ENCODE results near the gene PLCB2.

PLCB2 gene

DNA sequence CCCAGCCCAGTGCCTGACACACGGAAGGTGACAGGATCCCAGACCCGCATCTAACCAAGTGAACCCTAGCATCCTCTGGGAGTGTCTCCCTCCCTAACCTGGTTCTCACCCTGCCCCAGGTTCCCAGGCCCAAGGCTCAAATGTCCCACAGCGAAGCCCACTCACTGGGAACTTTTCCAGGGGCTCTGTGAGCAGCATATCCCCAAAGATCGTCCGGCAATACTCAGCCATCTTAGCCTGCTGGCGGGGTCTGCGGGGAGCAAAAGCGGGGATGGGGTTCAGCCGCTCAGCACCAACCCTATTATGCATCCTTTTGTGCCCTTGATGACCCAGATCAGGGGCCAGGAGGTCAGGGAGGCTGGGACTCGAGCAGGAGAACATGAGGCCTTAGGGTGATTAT, 10.4 kb downstream of the PLCB2 start:
- Histone ChIP-seq H3K9me3 (ENCODE audit: control insufficient read depth in 1 of 2, low read length in 2 of 2) (peaks cover 0 to 9% of the 10 kb centered on the region in 2 donors), H3K4me1 (ENCODE audit: control insufficient read depth in 1 of 2, insufficient read depth in 2 of 2, low read length in 2 of 2) (peaks cover 0 to 13% of the 10 kb centered on the region in 2 donors), H3K27me3 (ENCODE audit: low read depth, low read length) (no peaks in the 10 kb centered on the region), H3K27ac (ENCODE audit: low read length) (no peak overlapping the region), H3K4me3 (ENCODE audit: low read depth in 1 of 2, low read length in 2 of 2) (no peak overlapping the region), H3K36me3 (ENCODE audit: control insufficient read depth in 1 of 2, insufficient read depth in 2 of 2, low read length in 2 of 2) (no peaks in the 10 kb centered on the region)

DNA sequence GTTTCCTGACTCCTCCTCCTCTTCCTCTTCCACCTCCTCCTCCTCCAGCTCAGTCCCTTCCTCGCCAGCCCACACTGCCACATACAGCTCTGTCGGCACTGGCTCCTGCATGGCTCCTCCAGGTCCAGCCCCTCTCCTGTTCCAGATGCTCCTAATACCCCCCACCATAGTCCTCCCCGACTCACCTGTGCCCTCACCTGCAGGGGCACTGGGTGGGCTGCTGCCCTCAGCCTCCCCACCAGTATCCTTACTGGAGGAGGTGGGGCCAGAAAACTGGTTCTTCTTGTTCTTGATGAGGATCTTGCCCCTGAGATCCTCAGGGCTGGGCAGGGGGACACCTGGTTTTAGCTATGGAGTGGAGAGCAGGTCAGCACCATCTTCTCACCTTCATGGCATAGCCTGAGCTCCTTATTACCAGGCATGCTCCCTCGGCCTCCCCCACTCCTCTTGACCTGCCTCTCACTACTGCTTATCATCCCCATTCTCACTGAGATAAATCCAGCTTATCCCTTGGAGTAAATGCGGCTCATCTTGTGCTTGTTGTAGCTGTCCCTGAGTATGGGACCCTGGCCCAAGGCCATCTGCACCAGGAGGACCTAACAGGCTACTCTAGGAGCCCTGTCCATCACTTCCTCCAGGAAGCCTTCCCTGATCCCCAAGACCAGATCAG, 11.0 kb downstream of the PLCB2 start:
- Histone ChIP-seq H3K27me3 (ENCODE audit: low read depth, low read length) (peaks cover 3% of the 10 kb centered on the region), H3K36me3 (ENCODE audit: control insufficient read depth in 1 of 2, insufficient read depth in 2 of 2, low read length in 2 of 2) (no peaks in the 10 kb centered on the region), H3K4me1 (ENCODE audit: control insufficient read depth in 1 of 2, insufficient read depth in 2 of 2, low read length in 2 of 2) (peaks cover 0 to 10% of the 10 kb centered on the region in 2 donors), H3K4me3 (ENCODE audit: low read depth in 1 of 2, low read length in 2 of 2) (no peak overlapping the region), H3K9me3 (ENCODE audit: control insufficient read depth in 1 of 2, low read length in 2 of 2) (peaks cover 0 to 9% of the 10 kb centered on the region in 2 donors), H3K27ac (ENCODE audit: low read length) (no peak overlapping the region)

DNA sequence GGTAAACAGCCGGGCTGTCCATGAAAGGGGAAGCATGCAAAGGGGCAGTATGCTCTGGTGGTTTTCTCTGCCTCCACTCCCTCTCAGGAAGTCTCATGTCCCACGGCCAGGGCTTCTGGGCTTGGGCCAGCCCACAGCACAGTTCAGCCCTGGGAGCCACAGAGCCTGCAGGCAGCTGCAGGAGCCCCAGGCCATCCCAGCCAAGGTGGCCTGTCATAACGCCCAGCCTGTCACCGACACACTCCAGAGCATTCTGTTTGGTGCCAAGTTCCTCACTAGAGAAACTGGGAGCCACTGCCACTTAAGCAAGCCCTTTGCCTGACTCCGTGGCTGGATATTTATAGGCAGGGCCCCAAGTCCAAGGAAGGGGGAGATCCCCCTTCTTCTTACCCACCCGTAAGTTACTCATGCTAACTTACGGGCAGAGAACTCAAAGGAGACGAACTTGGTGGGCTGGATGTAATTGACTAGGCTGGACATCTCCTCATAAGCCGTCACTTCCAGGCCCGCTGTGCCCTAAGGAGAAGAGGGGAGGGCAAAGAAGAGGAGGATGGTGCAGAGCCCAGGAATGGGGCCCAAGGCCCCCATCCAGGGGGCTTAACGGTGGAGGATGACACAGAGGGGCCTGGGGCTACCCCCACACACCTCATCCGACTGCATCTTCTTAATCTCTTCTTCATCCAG, 11.7 kb downstream of the PLCB2 start:
- Histone ChIP-seq H3K27ac (ENCODE audit: low read length) (no peak overlapping the region), H3K4me3 (ENCODE audit: low read depth in 1 of 2, low read length in 2 of 2) (no peak overlapping the region), H3K4me1 (ENCODE audit: control insufficient read depth in 1 of 2, insufficient read depth in 2 of 2, low read length in 2 of 2) (peaks cover 0 to 16% of the 10 kb centered on the region in 2 donors), H3K9me3 (ENCODE audit: control insufficient read depth in 1 of 2, low read length in 2 of 2) (peaks cover 0 to 9% of the 10 kb centered on the region in 2 donors), H3K27me3 (ENCODE audit: low read depth, low read length) (peaks cover 3% of the 10 kb centered on the region), H3K36me3 (ENCODE audit: control insufficient read depth in 1 of 2, insufficient read depth in 2 of 2, low read length in 2 of 2) (no peaks in the 10 kb centered on the region)

DNA sequence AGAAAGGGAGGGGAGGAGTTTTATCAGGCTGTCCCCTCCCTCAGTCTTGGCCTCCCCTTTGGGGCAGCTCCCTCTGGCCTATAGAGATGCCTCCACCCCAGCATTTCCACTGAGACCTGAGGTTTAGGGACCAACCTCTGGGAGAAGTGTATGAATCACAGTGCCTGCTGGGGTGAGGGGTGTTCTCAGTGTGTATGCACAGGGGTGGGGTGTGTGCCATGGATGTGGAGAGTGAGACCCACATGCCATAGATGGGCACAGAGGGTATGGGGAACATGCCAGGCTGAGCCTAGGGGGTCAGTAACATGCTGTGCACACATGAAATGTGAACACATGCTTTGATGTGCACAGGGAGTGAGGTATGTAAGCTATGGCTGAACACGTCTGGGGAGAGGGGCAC, 12.4 kb downstream of the PLCB2 start:
- peaks cover 3% of the 10 kb centered on the region for H3K27me3 ChIP-seq (ENCODE audit: low read depth, low read length)
- H3K36me3 ChIP-seq (ENCODE audit: control insufficient read depth in 1 of 2, insufficient read depth in 2 of 2, low read length in 2 of 2), result no peaks in the 10 kb centered on the region
- peaks cover 0 to 22% of the 10 kb centered on the region in 2 donors for H3K4me1 ChIP-seq (ENCODE audit: control insufficient read depth in 1 of 2, insufficient read depth in 2 of 2, low read length in 2 of 2)
- no peak overlapping the region for H3K4me3 ChIP-seq (ENCODE audit: low read depth in 1 of 2, low read length in 2 of 2)
- no peak overlapping the region for H3K27ac ChIP-seq (ENCODE audit: low read length)
- H3K9me3 ChIP-seq (ENCODE audit: control insufficient read depth in 1 of 2, low read length in 2 of 2), result peaks cover 0 to 2% of the 10 kb centered on the region in 2 donors

DNA sequence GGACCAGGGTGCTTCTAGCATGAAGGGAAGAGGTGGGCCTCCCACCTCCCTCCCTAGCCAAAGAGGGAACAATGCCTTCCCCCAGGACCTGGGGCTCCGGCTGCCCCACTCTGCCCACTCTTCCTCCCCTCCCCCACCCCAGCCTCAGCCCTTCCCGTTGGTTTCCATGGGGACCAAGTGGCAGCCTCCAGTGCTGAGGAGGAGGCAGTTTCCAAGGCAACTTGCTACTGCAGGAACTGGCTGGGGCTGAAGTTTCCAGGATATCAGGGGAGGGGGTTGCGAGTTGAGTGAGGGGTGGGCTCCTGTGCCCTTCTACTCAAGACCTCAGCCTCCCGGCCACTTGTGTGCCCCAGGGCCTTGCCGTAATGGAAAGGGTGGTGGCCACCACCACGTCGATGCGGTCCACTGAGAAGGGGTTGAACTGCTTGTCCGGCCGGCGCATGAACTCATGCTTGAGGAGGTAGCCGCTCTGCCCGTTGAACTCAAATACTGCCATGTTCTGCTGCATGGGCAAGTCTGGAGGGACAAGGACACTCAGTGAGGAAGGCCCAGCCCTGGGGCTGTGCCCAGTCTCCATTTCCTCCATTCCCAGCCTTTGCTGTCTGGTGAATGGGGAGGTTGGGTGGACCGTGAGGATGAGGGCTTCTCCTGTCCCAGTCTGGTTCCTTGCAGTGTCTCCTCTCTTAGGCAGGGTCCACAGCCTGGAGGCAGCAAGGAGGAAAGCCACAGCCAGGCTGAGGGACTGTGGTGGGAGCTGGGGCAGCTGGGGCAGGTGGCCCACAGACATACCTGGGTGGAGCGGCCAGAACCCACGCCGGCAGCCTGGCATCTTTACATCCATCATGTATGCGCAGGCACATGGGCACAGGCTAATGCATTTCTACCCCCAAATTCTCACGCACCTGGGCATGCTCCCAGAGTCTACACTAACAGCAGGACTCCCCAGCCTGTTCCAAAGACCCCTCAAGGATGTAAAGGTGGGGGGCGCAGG, 13.5 kb downstream of the PLCB2 start:
- Histone ChIP-seq H3K27me3 (ENCODE audit: low read depth, low read length) (peaks cover 3% of the 10 kb centered on the region), H3K4me3 (ENCODE audit: low read depth in 1 of 2, low read length in 2 of 2) (no peak overlapping the region), H3K27ac (ENCODE audit: low read length) (no peak overlapping the region), H3K36me3 (ENCODE audit: control insufficient read depth in 1 of 2, insufficient read depth in 2 of 2, low read length in 2 of 2) (no peaks in the 10 kb centered on the region), H3K9me3 (ENCODE audit: control insufficient read depth in 1 of 2, low read length in 2 of 2) (no peaks in the 10 kb centered on the region), H3K4me1 (ENCODE audit: control insufficient read depth in 1 of 2, insufficient read depth in 2 of 2, low read length in 2 of 2) (peaks cover 0 to 22% of the 10 kb centered on the region in 2 donors)

DNA sequence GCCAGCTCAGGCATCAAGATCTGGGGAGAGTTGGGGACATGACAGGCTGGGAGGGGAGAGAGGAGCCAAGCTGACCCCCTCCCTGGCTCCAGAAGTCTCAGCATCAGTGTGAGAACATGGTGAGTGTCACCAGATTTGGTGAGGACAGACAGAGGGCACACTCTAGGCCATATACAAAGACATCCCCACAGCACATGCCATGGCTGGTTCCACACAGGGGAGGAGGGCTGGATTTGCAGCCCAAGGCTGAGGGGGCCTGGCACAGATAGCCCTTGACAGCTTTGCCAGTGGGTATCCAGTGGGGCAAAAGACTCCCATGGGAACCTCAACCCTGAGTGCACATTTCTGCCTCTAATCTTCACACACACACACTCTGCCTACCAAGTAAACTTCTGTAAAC, 14.7 kb downstream of the PLCB2 start:
- Histone ChIP-seq H3K4me3 (ENCODE audit: low read depth in 1 of 2, low read length in 2 of 2) (no peak overlapping the region), H3K9me3 (ENCODE audit: control insufficient read depth in 1 of 2, low read length in 2 of 2) (no peaks in the 10 kb centered on the region), H3K27ac (ENCODE audit: low read length) (no peak overlapping the region), H3K27me3 (ENCODE audit: low read depth, low read length) (peaks cover 3% of the 10 kb centered on the region), H3K36me3 (ENCODE audit: control insufficient read depth in 1 of 2, insufficient read depth in 2 of 2, low read length in 2 of 2) (no peaks in the 10 kb centered on the region), H3K4me1 (ENCODE audit: control insufficient read depth in 1 of 2, insufficient read depth in 2 of 2, low read length in 2 of 2) (peaks cover 0 to 22% of the 10 kb centered on the region in 2 donors)

DNA sequence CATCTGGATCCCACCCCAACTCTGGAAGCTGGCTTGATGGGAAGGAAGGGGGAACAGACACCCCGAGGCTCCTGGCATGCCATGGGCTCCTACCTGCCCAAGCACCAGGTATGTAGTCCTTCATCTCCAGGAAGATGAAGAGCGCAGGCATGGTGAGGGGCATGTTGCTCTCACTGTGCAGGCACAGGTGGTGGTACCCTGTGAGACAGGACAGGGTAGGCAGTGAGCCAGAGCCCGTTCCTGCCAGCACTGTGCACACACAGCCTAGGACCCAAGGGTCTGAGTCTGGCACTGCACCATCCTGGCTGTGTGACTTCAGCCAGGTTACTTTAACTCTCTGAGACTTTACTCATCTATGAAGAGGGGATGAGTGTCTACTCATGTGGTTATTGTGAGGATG, 15.5 kb downstream of the PLCB2 start:
- Histone ChIP-seq H3K27ac (ENCODE audit: low read length) (no peak overlapping the region), H3K9me3 (ENCODE audit: control insufficient read depth in 1 of 2, low read length in 2 of 2) (no peaks in the 10 kb centered on the region), H3K36me3 (ENCODE audit: control insufficient read depth in 1 of 2, insufficient read depth in 2 of 2, low read length in 2 of 2) (no peaks in the 10 kb centered on the region), H3K27me3 (ENCODE audit: low read depth, low read length) (peaks cover 3% of the 10 kb centered on the region), H3K4me1 (ENCODE audit: control insufficient read depth in 1 of 2, insufficient read depth in 2 of 2, low read length in 2 of 2) (peaks cover 0 to 22% of the 10 kb centered on the region in 2 donors), H3K4me3 (ENCODE audit: low read depth in 1 of 2, low read length in 2 of 2) (no peak overlapping the region)

DNA sequence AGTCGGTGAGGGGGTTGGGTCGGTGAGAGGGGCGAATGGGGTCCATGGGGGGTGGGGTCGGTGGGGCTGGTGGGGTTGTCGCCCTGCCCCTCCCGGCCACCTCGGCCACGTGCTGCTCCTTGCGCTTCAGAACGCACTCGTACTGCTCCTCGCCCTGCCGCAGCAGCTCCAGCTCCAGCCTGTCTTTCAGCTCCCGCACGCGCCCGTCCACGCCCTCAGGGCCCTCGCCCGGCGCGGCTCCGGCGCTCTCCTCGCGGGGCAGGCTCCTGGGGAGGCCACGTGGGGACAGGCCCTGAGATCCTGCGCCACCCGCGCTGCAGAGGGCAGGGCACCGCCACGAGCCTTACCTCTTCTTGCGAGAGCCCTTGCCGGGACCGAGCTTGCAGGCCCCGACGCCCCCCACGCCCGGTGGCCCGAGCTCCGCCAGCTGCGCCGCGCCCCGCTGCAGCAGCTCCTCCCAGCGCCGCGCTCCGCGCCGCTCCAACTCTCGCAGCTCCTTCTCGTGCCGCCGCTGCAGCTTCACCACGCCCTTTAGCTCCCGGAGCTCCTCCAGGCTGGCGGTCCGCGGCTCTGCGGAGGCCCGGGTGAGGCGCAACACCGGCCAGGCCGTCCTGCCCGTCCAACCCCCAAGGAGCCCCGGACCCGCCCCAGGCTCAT, 16.7 kb downstream of the PLCB2 start:
- Histone ChIP-seq H3K4me1 (ENCODE audit: control insufficient read depth in 1 of 2, insufficient read depth in 2 of 2, low read length in 2 of 2) (peaks cover 0 to 22% of the 10 kb centered on the region in 2 donors), H3K27ac (ENCODE audit: low read length) (no peak overlapping the region), H3K27me3 (ENCODE audit: low read depth, low read length) (peaks cover 3% of the 10 kb centered on the region), H3K4me3 (ENCODE audit: low read depth in 1 of 2, low read length in 2 of 2) (peak overlapping the region in 1 of 2 donors; percentile 62), H3K9me3 (ENCODE audit: control insufficient read depth in 1 of 2, low read length in 2 of 2) (no peaks in the 10 kb centered on the region), H3K36me3 (ENCODE audit: control insufficient read depth in 1 of 2, insufficient read depth in 2 of 2, low read length in 2 of 2) (no peaks in the 10 kb centered on the region)

DNA sequence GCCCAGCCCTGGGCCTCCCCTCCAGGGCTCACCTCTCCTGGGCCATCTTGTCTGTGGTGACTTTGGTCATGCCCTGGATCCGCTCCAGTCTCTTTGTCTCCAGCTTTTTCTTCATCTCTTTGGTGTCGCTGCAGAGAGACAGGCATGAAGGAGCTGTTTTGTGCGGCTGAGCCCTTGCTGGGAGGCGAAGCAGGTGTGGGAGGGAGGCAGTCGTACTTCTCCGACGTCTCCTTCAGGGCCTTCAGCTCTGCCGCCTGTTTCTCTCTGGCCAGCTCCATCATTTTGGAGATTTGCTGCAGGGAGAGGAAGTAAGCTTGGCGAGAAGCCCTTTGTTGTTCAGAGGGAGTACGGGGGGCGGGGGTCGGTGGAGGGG, 17.2 kb downstream of the PLCB2 start:
- H3K27ac ChIP-seq (ENCODE audit: low read length), result no peak overlapping the region
- no peaks in the 10 kb centered on the region for H3K36me3 ChIP-seq (ENCODE audit: control insufficient read depth in 1 of 2, insufficient read depth in 2 of 2, low read length in 2 of 2)
- H3K4me3 ChIP-seq (ENCODE audit: low read depth in 1 of 2, low read length in 2 of 2), result no peak overlapping the region
- H3K4me1 ChIP-seq (ENCODE audit: control insufficient read depth in 1 of 2, insufficient read depth in 2 of 2, low read length in 2 of 2), result peaks cover 0 to 23% of the 10 kb centered on the region in 2 donors
- H3K27me3 ChIP-seq (ENCODE audit: low read depth, low read length), result peaks cover 3% of the 10 kb centered on the region
- H3K9me3 ChIP-seq (ENCODE audit: control insufficient read depth in 1 of 2, low read length in 2 of 2), result no peaks in the 10 kb centered on the region

DNA sequence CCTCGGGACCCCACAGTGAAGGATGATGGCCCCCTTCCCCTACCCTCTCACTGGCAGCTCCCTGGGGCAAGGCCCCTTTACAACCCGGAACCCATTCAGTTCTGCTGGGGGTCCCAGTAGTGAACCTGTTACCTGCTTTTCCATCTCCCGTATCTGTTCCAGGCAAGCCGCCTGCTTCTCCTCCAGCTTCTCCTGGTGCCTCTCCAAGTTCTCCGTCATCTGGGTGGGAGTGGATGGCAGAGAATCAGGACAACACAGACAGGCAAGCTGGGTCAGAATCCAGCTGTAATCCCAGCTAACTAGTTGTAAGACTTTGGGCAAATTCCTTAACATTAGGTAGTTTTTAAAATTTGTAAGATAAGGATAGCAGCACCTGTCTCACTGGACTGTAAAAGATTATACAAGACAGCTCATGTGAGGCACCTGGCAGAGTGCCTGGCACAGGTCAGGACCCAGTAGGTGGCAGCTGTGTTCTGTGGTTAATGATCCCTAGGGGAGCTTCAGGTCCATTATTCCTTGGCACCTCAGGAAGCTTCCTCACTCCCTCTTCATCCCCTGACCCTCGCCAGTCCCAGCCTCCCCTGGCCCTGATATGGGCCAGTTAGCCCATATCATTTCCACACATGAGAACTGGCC, 18.5 kb downstream of the PLCB2 start:
- Histone ChIP-seq H3K9me3 (ENCODE audit: control insufficient read depth in 1 of 2, low read length in 2 of 2) (no peaks in the 10 kb centered on the region), H3K4me3 (ENCODE audit: low read depth in 1 of 2, low read length in 2 of 2) (no peak overlapping the region), H3K4me1 (ENCODE audit: control insufficient read depth in 1 of 2, insufficient read depth in 2 of 2, low read length in 2 of 2) (peaks cover 0 to 27% of the 10 kb centered on the region in 2 donors), H3K27ac (ENCODE audit: low read length) (no peak overlapping the region), H3K36me3 (ENCODE audit: control insufficient read depth in 1 of 2, insufficient read depth in 2 of 2, low read length in 2 of 2) (no peaks in the 10 kb centered on the region), H3K27me3 (ENCODE audit: low read depth, low read length) (peaks cover 3% of the 10 kb centered on the region)
